GM18909 (cell line): Measurements from ENCODE around the gene PEX11A.
"Not testable (repeated sequence)": the region's sequence is repeated elsewhere in the genome, so short reads cannot be mapped to it uniquely, and the experiment has no call there.

Source experiments
- ATAC-seq: cut with Tn5 transposase; IDR thresholded peaks from one replicate; pipeline ENCODE4 v1.9.1; 2021; ENCODE audit warnings: mild to moderate bottlenecking; ENCODE audit not compliant: unreplicated experiment, poor library complexity

Gene PEX11A, protein sequence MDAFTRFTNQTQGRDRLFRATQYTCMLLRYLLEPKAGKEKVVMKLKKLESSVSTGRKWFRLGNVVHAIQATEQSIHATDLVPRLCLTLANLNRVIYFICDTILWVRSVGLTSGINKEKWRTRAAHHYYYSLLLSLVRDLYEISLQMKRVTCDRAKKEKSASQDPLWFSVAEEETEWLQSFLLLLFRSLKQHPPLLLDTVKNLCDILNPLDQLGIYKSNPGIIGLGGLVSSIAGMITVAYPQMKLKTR

DNA sequence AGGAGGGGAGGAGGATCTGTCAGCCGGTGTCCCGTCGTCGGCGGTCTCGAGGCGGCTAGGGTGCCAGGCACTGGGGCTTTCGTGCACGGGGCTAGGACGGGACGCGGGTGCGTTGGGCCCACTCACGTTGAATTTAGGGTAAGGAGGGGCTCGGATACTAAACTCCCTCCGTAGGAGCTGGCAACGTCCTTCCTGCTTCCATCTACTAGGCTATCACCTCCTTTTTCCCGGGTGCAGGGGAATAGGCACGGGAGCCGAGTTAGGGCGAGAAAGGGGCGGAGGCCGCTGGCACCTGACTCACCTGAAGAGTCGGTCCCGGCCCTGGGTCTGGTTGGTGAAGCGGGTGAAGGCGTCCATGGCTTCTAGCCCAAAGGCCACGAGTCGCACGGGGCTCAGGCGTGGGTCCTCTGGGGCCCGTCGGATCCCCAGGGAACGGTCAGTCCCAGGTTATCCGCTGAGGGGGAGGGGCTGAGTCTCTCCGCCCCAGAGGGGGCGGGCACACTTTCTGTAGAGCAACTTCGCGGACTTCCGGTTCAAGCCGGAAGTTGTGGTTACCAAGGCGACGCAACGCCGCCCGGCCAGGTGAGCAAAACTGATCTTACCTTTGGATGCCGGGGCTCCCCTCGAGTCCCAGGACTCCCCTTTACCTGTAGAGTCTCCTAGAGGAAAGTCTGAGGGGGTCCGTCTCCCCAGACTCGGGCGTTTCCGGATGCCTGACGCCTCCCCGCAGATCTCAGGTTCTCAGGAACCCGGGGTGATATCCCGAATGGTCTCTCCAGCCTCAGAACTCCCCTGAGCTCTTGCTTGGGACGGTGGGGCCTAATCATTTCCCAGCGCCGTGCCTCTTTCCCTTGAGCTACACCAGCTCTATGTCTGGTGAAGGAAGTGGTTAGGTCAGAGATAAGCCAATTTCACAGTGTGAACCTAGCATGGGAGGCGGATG lies at the start of gene PEX11A, which contains the start of gene WDR93:
Gene PEX11A, minus strand, starts transcription at position 479 of the 943 bp plus-strand sequence. Its CDS starts 122 bp downstream, at position 357.
Gene WDR93, plus strand, starts transcription at position 536 of the 943 bp plus-strand sequence. CDS start 10,936 bp downstream, outside the sequence.
- peak; percentile 92 for ATAC-seq

DNA sequence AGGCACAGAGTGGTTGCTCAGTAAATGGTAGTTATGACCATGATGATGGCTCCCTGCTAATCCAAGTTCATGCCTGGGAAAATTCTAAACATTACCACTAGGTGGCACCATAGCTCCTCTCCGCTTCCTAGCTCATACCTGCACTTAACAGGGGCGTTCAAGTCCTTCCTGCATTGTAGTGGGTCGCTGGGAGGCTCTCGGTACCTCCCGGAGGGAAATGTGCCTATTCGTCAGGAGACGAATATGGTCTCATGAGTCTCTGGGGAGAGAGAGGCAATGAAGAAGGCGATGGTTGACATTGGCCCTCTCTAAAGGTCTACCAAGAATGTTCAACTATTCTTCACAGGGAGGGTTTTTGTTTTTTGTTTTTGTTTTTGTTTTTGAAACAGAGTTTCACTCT lies 49.6 kb upstream of the PEX11A start:
- ATAC-seq: peak; percentile 68

DNA sequence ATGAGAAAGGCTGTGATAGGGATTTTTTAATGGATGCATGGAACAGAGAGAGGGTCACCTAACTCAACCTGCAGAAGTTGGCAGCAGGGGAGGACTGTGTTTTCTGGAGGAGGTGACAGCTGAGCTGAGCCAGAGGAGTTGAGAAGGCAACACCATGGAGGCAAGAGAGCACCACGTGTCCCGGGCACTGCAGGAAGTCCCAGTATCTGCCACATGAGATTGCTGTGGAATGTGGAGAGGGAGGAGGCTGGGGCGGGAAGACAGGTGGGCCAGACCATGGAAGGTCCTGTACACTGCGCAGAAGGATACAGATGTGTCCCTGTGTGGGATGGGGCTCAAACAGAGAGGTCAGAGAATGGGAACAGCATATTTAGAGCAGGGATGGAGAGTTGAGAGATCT lies 45.2 kb upstream of the PEX11A start:
- ATAC-seq: no peak

DNA sequence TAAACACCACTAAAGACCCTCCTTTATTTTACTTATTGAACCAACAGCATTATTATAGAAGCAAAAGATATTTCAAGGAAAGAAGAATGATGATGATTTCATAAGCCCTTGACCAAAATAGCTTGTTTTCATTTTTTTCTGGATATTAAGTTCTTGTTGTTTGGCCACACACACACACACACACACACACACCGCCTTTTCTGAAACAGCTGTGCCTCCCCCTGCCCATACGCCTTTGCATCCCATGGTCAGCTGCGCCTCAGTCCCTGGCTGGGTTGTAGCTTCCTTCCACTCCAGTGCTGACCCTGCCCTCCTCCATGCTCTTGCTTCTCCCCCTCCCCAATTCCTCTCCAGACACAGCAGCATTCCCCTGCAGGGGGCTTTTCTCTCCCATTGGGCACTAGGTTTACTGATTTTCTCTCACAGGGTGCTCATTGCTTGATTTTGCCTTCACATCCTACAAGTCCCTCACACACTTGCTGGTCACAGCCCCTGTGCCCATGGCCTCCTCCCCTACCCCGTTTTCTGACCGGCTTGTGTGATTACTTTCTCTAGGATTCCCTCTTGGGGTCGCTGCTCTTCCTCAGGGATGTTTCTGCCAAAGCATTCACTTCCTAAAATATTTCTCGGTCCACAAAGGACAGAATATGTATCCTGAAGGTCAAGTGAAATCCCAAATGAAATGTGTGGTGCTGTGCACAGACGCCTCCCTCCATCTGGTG lies 42.1 kb upstream of the PEX11A start:
- no peak for ATAC-seq

DNA sequence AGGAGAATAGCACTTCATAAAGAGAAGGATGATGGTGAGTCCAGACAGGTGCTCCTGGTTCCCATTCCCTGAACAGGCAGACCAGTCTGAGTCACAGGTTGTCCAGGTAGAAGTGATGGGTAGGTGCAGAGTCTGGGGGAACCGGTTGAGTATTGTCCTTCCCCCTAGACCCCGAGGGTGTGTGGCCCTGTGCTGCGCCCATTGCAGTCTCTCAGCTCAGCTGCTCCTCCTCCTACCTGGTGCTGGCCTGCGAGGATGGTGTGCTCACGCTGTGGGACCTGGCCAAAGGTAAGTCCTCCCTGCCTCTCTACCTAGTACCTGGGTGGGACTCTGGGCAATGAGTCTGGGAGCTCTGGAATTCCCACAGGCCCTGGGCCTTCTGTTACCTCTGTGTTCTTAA lies 40.7 kb upstream of the PEX11A start:
- ATAC-seq: no peak

DNA sequence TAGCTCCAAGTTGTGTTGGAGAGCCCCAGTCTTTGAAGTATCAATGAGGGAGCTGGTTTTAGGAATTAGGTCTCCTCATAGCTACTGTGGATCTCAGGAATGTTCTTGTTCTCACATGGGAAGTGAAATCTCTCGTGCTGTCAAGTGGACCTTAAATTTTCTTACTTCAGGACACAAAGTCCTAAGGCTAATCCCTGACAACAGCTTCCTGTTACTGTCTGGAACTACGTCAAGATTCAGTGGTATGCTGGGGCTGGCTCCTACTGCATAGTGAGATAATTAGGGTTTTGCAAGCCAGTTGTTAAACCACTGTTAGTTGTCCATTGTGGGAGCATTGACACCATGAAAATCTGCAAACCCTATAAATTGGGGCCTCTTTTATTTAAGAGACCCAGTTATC lies 37.7 kb upstream of the PEX11A start:
- no peak for ATAC-seq

DNA sequence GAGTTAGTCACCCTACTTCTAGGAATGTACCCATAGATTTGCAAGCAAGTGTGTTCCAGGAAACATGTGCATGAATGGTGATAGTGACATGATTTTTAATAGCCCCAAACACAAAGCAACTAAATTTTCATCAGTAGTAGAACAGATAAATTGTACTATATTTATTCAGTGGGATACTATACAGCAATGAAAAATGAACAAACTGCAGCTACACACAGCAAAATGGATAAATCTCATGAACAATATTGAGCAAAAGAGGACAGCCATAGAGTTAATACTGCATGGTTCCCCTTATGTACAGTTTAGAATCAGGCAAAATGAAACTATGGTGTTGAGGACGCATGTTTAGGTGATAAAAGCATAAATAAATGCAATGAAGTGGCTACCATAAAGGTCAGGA lies 34.5 kb upstream of the PEX11A start:
- no peak for ATAC-seq

DNA sequence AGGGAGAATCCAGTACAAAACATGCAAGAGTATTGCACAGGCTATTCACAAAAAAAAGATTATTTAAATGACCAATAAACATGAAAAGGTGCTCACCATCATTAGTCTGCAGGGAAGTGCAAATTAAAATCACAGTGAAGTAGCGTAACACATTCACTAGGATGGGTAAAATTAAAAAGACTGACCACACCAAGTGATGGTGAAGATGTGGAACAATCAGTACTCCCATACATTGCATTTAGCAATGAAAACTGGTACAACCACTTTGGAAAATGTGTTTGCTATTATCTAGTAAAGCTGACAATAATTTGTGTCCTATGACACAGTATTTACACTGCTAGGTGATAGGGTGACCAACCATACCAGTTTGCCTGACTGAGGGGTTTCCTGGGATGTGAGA lies 34.1 kb upstream of the PEX11A start:
- no peak for ATAC-seq

DNA sequence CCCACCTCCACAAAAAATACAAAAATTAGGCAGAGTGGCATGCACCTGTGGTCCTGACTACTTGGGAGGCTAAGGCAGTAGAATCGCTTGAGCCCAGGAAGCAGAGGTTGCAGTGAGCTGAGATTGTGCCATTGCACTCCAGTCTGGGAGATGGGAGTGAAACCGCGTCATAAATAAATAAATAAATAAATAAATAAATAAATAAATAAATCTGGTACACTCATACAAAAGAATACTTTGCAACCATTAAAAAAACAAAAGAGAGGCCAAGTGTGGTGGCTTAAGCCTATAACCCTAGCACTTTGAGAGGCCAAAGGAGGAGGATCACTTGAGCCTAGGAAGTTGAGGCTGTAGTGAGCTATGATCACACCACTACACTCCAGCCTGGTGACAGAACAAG lies 32.5 kb upstream of the PEX11A start:
- ATAC-seq: no peak

DNA sequence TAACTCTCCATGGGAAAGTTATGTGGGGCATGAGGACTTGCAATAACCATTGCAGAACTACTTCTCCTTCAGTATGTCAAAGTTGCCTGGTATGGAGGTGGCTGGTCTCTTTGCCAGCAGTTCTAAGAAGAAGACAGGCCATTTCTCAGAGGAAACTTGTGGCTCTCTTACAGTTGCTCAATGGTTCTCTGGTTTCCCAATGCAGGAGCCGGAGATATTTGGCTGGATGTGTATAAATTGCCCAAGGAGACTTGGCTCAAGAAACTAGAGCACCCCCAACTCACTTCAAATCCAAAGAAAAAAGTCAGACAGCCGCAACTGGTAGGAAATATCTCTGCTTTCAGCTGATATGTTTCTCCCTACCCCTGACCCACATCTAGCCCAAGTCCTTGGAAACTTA lies 24.2 kb upstream of the PEX11A start:
- no peak for ATAC-seq

DNA sequence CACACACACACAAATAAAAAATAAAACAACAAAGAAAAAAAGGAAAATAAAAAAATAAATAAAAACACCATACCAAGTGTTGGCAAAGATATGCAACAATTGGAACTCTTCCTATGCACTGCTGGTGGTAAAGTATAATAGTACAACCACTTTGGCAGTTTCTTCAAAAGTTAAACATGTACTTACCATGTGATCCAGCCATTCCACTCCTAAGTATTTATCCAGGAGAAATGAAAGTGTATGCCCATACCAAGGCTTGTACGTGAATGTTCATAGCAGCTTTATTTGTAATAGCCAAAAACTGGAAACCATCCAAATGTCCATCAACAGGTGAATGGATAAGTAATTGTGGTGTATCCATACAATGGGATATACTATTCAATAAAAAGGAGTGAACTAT lies 17.0 kb upstream of the PEX11A start:
- no peak for ATAC-seq

DNA sequence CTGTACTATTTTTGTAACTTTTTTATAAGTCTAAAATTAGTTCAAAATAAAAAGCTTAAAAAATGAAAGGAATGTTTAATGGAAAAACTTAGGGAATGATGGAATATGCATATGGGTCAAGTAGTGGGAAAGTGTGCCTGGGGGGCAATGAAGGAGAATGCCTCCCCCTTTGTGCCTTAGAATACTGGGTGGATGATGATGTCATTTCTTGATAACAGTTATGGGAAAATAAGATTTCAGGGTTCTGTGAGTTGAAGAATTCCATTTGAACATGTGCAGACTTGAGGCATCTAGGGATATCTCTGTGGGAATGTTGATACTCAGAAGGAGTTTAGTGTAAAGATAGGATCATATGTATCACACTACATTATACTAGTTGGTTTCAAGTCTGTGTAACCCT lies 13.9 kb upstream of the PEX11A start:
- no peak for ATAC-seq

DNA sequence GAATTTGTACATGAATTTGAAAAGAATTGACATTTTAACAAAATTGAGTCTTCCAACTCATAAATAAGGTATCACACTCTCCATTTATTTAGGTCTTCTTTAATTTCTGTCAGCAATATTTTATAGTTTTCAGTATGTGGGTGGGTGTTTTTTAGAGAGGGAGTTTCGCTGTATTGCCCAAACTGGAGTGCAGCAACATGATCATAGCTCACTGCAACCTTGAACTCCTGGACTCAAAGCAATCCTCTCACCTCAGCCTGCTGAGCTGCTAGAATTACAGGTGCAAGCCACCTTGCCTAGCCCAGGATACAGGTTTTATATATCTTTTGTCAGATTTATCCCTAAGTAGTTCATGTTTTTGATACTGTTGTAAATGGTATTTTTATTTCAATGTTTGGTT lies 4.6 kb upstream of the PEX11A start:
- ATAC-seq: no peak

DNA sequence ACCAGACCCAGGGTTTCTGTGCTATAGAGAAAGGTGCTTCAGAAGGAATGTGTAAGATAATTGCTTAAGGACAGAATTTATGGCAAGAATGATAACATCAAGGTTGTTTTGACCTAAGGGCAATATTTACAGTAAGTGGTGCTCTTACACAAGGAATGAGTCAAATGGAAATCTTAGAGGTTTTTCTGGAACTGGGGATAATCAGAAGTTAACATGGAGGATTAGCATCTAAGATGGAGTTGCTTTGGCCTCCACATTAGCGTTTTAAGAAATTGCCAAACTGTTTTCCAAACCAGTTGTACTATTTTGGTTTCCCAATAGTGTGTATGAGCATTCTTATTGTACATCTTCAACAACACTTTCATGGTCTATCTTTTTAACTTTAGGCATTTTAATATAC lies 3.1 kb upstream of the PEX11A start:
- ATAC-seq: no peak

DNA sequence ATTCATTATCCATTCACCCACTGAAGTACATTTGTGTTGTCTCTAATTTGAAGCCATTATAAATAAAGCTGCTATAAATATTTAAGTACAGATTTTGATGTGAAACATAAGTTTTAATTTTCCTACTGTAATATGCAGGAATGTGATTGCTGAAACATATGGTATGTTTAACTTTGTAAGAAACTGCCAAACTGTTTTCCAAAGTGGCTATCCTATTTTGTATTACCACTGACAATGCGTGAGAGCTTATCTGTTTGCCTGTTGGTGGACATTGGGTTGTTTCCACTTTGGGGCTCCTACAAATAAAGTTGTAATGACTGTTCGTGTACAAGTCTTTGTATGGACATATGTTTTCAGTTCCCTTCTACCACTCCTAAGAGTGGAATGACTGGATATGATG lies 2.5 kb upstream of the PEX11A start:
- no peak for ATAC-seq

DNA sequence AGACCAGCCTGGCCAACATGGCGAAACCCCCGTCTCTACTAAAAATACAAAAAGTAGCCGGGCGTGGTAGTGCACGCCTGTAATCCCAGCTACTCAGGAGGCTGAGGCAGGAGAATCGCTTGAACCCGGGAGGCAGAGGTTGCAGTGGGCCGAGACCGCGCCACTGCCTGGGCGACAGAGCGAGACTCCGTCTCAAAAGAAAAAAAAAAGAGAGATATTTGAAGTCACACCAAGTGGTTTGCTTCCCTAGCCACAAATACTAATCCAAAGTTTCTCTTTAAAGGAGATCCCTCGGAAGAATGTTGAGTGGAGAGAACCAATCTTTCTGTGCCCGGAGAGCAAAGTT lies 651 bp downstream of the PEX11A start:
- ATAC-seq: not testable (repeated sequence)

DNA sequence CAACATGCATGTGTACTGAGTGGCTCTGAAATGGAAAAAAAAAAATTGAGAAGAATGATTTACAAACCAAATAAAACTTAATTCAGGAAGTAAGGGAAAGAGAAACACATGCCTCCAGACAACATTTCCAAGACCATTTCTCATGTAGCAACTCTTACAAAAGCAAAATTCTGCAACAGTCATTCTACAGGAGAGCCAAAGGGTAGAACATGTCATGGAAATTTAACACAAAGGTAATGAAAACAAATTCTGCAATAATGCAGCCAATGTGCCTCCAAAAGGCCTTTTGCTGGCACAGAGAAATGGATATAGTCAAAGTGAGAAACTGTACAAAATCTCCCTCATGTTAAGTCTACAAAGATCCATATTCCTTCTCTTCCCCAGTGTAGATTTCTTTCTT lies 4.0 kb downstream of the PEX11A start:
- no peak for ATAC-seq

DNA sequence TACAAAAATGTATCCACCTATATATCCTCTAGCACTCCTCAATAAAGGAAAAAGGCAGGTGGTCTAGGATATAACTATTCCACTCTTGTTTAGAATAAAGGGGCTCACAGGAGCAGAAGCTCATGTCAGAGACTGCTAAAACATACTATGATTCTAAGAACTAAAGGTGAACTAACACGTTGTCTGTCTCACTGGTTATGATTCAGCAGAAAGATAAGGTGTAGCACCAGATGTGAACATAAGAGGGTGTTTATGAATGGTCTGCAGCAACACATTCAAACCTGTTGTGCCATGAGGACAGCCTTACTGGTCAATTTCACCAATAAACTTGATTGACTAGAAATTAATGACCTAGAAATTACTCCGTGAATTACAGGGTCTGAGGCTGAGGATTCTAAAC lies 4.6 kb downstream of the PEX11A start:
- no peak for ATAC-seq

DNA sequence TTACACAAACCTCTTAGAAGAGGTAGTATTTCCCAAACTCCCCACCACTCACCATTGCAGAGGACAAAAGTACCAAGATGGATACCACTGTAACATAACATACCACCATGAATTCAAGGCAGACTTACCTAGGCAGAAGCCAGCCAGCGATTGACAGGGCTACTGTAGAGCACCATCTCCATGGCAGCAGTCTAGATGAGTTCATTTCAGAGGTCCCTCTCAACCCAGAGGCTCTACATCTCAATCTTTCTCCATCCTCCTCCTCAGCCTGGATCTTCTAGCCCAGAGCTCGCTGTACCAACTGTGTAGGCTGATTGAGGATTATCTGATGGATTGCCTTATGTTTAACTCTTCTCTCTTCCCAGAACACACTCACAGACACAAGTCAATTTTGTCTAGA lies 9.4 kb downstream of the PEX11A start:
- no peak for ATAC-seq

DNA sequence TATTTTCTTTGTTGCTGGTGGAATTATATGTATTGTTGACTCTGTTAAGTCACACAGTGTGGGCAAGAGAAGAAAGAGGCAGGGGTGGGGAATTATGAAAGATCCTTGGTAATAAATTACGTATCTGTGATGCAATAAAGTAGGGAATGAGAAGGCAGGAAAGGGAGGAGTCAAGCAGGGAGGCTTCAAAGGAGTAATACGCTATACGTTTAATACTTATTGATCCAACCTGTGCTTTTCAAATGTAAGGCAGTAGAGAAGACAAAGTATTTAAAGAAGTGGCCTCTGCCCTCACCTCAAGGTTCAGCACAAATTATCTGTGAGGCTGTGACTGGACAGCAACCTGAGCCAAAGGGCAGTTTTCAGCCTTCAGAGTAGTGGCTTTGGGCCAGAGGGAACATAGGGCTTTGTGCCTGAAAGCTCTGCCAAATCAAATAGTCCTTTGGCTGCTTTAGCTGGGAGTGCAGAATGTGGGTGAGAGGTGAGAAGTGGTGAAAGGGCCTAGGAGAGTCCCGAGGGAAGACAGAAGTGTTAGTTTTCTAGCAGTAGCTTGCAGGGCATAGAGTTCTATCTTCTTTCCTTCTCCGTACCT lies 10.2 kb downstream of the PEX11A start:
- no peak for ATAC-seq

DNA sequence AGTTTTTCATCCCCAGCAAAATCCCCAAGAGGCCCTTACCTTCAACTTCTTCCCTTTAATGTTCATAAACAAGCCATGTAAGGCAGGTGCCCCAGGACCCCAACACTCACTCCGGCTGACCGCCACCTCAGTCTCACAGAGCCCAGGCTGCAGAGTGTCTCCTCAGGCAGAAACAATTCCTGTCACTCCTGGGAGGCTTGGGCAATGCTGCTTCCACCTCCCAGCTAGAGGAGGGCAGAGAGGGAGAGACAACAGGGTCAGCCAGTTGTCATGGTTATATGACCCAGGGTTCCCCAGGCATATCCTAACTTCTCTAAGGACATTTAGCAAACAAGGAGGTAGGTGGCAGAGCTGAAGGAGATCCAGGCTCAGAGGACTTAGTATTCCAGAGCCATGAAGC lies 11.3 kb downstream of the PEX11A start, which contains the start of gene PLIN1:
Gene PLIN1, minus strand, starts transcription at position 156 of the 400 bp plus-strand sequence. CDS start 1,878 bp downstream, outside the sequence.
- ATAC-seq: no peak
